Fibroblast of lung (primary cell): Measurements from ENCODE around the gene UNCX. TPM values are rescaled to one million over a fixed set of nuclear protein-coding genes. Genes with fewer than 3 reads are reported as not detected.

ENCODE experiments used
- DNase-seq, 2 donors: peaks; one replicate each; pipeline versions ENCODE4 v3.0.0 to v3.0.0-alpha.2; 2010; ENCODE audit warnings: low read depth in 2 of 2
- H2AFZ ChIP-seq: 2 replicates; pipeline ENCODE4 v1.5.1; 2012; ENCODE audit warnings: low read length, control low read depth, inconsistent platforms
- H3K27ac ChIP-seq: 2 replicates; pipeline ENCODE4 v1.5.1; 2011; ENCODE audit warnings: low read length, control low read depth; ENCODE audit not compliant: insufficient read depth
- H3K27me3 ChIP-seq: 2 replicates; pipeline ENCODE4 v1.5.1; 2011; ENCODE audit warnings: mild to moderate bottlenecking, low read length; ENCODE audit not compliant: control insufficient read depth, insufficient read depth
- H3K36me3 ChIP-seq: 2 replicates; pipeline ENCODE4 v1.5.1; 2011; ENCODE audit warnings: low read length; ENCODE audit not compliant: control insufficient read depth, insufficient read depth
- H3K4me1 ChIP-seq: 2 replicates; pipeline ENCODE4 v1.5.1; 2011; ENCODE audit warnings: low read length; ENCODE audit not compliant: control insufficient read depth, insufficient read depth; ENCODE audit errors: extremely low read depth
- H3K4me2 ChIP-seq: 2 replicates; pipeline ENCODE4 v1.5.1; 2011; ENCODE audit warnings: low read length, control low read depth; ENCODE audit not compliant: insufficient read depth; ENCODE audit errors: extremely low read depth
- H3K4me3 ChIP-seq, 4 experiments: fragments of 200-600 bp in 1 of 4; sonication (generic) in 1 of 4; replicated peaks in 1 of 4; 2 replicates each; pipeline ENCODE4 v1.5.1; 2011 to 2016; ENCODE audit warnings: low read length in 4 of 4, low read depth in 3 of 4, mild to moderate bottlenecking in 3 of 4, control low read depth in 2 of 4, inconsistent platforms in 1 of 4, mixed read lengths in 1 of 4; ENCODE audit not compliant: insufficient read depth in 1 of 4; ENCODE audit errors: control extremely low read depth in 1 of 4
- H3K79me2 ChIP-seq: 2 replicates; pipeline ENCODE4 v1.5.1; 2012; ENCODE audit warnings: mild to moderate bottlenecking, low read length, inconsistent platforms; ENCODE audit not compliant: control insufficient read depth, insufficient read depth
- H3K9ac ChIP-seq: 2 replicates; pipeline ENCODE4 v1.5.1; 2011; ENCODE audit warnings: mild to moderate bottlenecking, low read length, control low read depth; ENCODE audit not compliant: insufficient read depth
- H3K9me3 ChIP-seq: 2 replicates; pipeline ENCODE4 v1.5.1; 2012; ENCODE audit warnings: low read depth, low read length; ENCODE audit not compliant: control insufficient read depth, insufficient read depth
- H4K20me1 ChIP-seq: 2 replicates; pipeline ENCODE4 v1.5.1; 2011; ENCODE audit warnings: low read length; ENCODE audit not compliant: control insufficient read depth, insufficient read depth; ENCODE audit errors: extremely low read depth
- CTCF ChIP-seq, 2 donors: IDR thresholded peaks in 1 of 2; conservative IDR thresholded peaks in 1 of 2; 1 replicate in 1 of 2; 2 replicates in 1 of 2; pipeline ENCODE4 v1.5.1; 2011 to 2012; ENCODE audit warnings: low read length in 2 of 2, control low read depth in 1 of 2, inconsistent platforms in 1 of 2, low read depth in 1 of 2, mild to moderate bottlenecking in 1 of 2
- EZH2 ChIP-seq: IDR thresholded peaks from 2 replicates; pipeline ENCODE4 v1.5.1; 2012; ENCODE audit warnings: low read length, control low read depth, mild to moderate bottlenecking; ENCODE audit errors: missing control alignments
- polyA plus RNA-seq, 2 donors: library from polyadenylated mRNA; depleted of rRNA in 1 of 2; stranded (reverse) in 1 of 2; unstranded in 1 of 2; fragments of >200 nt; gene quantifications; 2 replicates each; pipeline ENCODE4 v1.2.1, GENCODE V29; 2011 to 2012; ENCODE audit warnings: missing spikeins in 1 of 2
- total RNA-seq: library from RNA; depleted of rRNA; stranded (reverse); fragments of >200 nt; gene quantifications from 2 replicates; pipeline ENCODE4 v1.2.1, GENCODE V29; 2014

Gene UNCX
- total and polyA plus RNA-seq, 2 donors (not counting 1 experiment from before 2014, with no cell fraction given): not detected

- Histone ChIP-seq H3K4me3 (no peak overlapping the region), H3K9ac (no peak overlapping the region), H3K4me1 (no peaks in the 10 kb centered on the region), H3K9me3 (no peaks in the 10 kb centered on the region), H3K4me2 (no peak overlapping the region), H3K27me3 (peaks cover 73% of the 10 kb centered on the region), H3K79me2 (no peaks in the 10 kb centered on the region), H4K20me1 (no peaks in the 10 kb centered on the region), H3K27ac (no peak overlapping the region), H3K36me3 (no peaks in the 10 kb centered on the region), H2AFZ (no peak overlapping the region)
- TF ChIP-seq CTCF (conservative IDR thresholded peaks at IDR 0.05 in 1 of 2, IDR thresholded peaks at IDR 0.05 in 1 of 2; ENCODE audit: low read depth in 1 of 2, low read length in 2 of 2): no peak
- peak; percentile 91 for TF ChIP-seq EZH2
- DNase-seq: no peak
These were observed 1.2 kb upstream of the UNCX start for GRCh38 chr7:1231214-1232102.

- TF ChIP-seq CTCF (conservative IDR thresholded peaks at IDR 0.05 in 1 of 2, IDR thresholded peaks at IDR 0.05 in 1 of 2; ENCODE audit: low read depth in 1 of 2, low read length in 2 of 2): no peak
- TF ChIP-seq EZH2: peak; percentile 88
- no peaks in the 10 kb centered on the region for H3K9me3 ChIP-seq
- no peak overlapping the region for H3K4me3 ChIP-seq
- no peak overlapping the region for H2AFZ ChIP-seq
- no peaks in the 10 kb centered on the region for H3K36me3 ChIP-seq
- no peak overlapping the region for H3K9ac ChIP-seq
- no peak overlapping the region for H3K27ac ChIP-seq
- H3K79me2 ChIP-seq: no peaks in the 10 kb centered on the region
- peaks cover 71% of the 10 kb centered on the region for H3K27me3 ChIP-seq
- H4K20me1 ChIP-seq: no peaks in the 10 kb centered on the region
- DNase-seq: no peak
- H3K4me1 ChIP-seq: no peaks in the 10 kb centered on the region
- H3K4me2 ChIP-seq: no peak overlapping the region
These were observed 587 bp upstream of the UNCX start for GRCh38 chr7:1232103-1232466.

- peaks cover 63% of the 10 kb centered on the region for H3K27me3 ChIP-seq
- H3K36me3 ChIP-seq: no peaks in the 10 kb centered on the region
- H3K4me1 ChIP-seq: no peaks in the 10 kb centered on the region
- DNase-seq: no peak
- H3K9me3 ChIP-seq: no peaks in the 10 kb centered on the region
- H2AFZ ChIP-seq: no peak overlapping the region
- no peaks in the 10 kb centered on the region for H3K79me2 ChIP-seq
- TF ChIP-seq CTCF (conservative IDR thresholded peaks at IDR 0.05 in 1 of 2, IDR thresholded peaks at IDR 0.05 in 1 of 2; ENCODE audit: low read depth in 1 of 2, low read length in 2 of 2): no peak
- TF ChIP-seq EZH2: peak; percentile 84
- H3K27ac ChIP-seq: no peak overlapping the region
- H3K4me2 ChIP-seq: no peak overlapping the region
- H3K4me3 ChIP-seq: no peak overlapping the region
- no peaks in the 10 kb centered on the region for H4K20me1 ChIP-seq
- no peak overlapping the region for H3K9ac ChIP-seq
These were observed 819 bp downstream of the UNCX start for GRCh38 chr7:1233333-1234048.
